CD4-positive, alpha-beta T cell treated with Interferon gamma for 1 hour (primary cell): ENCODE measurements around the gene KLK1.
"Not testable (repeated sequence)": the region's sequence is repeated elsewhere in the genome, so short reads cannot be mapped to it uniquely, and the experiment has no call there.

Experiments
- DNase-seq: peaks from one replicate; pipeline ENCODE4 v3.0.0-alpha.2; 2020

The KLK1 gene

GRCh38 chr19:50812474-50812873 is 11.1 kb downstream of the KLK1 start:
- no peak for DNase-seq

GRCh38 chr19:50811622-50812238 is 11.9 kb downstream of the KLK1 start:
- DNase-seq = not testable (repeated sequence)

DNA sequence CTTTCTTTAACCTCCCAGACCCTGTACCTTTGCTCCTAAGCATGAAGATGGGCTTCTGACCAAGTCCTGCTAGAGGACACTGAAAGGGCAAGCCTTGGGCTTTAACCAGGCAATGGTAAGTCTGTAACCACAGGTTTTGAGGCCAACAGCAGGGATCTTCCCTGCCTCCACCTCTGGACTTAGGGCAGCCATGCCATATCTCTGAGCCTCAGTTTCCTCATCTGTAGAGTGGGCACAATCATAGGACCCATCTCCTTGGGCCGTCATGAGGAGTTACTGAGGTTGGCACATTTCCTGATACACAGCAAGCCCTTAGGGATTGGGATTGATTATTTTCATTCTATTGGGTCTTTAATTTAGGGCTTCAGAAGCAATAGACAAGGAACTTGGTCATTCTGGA is 14.7 kb downstream of the KLK1 start:
- DNase-seq = no peak

DNA sequence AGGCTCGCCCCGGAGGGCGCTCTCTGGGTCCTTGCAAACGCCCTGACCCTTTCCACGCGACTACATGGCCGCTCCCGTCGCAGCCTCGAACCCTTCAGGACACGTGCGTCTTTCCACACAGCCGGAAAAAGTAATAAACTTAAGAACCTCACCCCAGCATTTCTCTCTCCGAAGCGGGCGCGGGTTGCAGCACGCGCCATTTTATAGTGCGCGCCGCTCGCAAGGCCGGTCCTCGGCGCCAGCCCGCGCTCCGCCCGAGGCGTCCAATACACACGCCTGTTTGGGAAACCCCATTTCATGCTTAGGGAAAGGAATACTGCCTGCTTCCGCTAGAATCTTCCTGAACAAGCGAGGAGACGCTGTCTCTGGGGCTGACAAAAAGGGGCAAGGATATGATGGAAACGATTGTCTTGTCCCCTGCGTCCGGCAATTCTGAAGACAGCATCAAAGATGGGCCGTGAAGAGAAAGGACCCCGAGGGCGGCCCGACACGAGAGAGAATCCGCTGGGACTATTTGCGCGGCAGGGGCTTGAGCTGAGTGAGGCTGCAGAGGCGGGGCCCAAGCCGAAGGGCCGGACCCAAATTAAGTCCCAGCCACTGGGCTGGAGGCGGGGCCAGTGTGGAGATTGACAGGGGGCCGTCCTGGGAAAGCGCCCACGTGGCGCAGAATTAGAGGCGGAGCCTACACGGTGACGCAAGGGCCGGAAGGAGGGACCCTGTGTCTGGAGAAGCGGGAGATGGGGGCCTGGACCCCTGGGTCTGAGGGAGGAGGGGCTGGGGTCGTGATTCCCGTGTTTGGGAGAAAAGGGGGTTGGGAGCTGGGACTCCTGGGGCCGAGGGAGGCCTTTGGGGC is 18.9 kb downstream of the KLK1 start:
- peak; percentile 99 for DNase-seq

DNA sequence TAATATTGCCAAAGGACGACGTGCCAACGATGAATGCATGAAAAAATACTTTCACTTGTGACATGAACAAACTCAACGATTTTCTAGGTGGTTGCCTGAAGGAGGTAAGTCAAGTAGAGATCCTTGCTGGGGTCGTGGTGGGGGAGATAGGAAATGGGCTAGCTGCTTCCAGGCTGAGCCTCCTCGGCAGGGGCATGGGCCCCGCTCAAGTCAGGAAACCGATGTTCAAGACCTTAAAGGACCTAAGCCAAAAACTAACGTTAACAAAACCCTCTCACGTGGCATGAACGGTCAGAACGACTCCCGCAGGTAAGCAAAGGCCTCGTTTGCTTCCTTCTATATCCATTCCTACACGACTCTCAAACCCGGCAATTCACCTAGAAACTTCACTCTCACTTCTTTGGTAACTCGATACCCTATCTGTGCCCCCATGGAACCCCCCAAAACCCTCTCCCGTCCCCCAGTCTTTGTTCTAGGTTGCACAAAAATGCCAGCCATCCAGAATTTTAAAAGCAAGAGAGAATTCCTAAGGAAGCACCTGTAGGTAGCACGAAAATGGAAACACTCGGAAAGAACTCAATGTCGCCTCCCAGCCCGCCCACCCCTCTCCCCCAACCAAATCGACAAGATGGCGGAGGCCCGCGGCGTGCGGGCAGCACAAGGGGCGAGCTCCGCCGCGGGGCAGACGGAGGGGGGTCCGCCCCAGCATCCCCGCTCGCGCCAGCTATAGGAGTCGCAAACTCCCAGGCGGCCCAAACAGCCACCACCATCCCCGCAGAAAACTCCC is 19.8 kb downstream of the KLK1 start:
- no peak for DNase-seq

DNA sequence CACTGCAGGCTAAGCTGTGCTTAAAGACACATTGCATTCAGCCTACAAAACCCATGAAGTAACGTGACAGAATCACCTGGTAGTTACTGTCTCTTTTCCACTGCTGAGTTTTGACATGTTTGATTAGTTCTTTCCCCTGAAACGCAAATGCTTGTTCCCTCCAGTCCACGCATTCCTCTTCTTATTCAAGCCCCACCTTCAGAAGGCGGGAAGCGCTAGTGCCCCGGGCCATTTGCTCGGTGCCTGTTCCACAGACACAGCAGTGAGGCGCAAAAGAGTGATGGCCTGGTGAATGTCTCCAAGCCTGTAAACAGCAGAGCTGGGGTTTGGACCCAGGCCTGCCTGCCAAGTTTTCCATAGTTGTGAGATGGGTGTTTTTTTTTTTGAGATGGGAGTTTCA is 22.5 kb downstream of the KLK1 start:
- no peak for DNase-seq

GRCh38 chr19:50799547-50799851 is 24.1 kb downstream of the KLK1 start:
- no peak for DNase-seq

- DNase-seq = no peak
These were observed 24.7 kb downstream of the KLK1 start for GRCh38 chr19:50798659-50799546.

DNA sequence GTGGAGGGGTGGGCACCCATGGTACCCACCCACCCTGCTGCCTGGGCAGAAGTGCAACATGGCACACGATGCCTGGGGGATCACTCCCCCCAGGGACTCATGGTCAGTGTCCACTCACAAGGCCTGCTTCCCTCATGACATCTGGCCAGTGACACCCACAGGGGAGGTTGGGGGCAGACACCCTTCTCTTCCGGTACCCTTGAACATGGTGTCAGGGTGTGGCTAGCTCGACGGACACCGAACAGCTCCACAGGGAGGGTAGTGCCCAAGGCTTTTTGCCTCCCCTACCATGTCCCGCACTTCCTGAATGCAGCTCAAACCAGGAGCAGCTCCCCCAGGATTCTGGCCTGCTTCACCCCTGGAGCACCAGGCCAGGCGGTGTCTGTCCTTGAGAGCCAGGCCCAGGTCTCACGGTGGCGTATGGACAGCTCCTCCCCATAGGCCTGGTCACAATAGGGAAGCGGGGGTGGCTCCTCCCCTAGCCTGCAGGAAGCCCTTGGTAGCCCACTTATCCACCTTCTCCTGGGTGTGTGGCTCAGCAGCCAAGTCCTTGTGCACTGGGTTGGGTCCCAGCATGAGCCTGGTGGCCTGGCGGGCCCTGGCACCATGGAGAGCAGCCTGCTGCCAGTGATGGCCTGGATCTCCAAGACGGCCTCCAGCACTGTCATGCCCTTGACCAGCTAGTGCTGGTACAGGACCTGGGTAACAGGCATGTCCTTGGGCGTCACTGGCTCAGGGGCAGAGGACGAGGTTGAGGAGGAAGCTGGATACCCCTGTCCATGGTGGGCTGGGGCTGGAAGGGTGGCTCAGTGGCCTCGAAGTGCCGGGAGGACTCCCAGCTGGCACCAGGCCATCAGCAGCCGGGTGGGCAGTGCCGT is 25.6 kb downstream of the KLK1 start:
- no peak for DNase-seq

GRCh38 chr19:50797429-50797780 is 26.2 kb downstream of the KLK1 start:
- no peak for DNase-seq

DNA sequence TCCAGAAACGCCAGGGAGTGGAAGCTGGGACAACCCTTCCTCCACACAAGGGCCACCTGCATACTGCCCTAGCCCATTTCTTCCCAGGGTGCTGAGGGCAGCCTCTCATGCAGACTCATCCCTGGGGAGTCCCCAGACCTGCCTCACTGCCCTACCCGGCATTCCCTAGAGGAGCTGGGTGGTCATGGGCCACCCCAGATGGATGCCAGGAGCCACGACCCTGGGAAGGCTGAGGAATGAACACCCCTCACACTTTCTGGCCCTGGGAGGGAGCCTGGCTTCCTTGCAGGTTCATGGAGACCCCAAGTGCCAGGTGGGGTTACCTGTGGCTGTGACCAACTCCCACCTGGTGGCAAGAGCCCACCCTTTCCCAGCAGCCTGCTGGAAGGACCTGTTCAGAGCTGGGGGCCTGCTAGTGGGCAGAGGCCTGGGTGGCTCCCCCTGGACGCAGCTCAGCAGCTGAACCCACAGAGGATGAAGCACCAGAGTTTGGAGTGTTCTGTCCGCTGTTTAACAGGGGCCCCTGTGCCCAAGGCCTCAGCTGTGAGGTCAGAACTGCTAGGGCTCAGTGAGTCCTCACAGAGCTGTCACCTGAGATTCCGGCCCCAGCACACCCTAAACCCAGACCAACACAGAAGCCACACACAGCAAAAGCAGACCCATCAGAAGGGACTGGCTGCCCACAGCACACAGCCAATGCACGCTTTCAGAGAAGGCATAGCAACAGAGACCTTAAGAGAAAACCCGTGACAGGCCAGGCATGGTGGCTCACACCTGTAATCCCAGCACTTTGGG is 26.8 kb downstream of the KLK1 start:
- no peak for DNase-seq

GRCh38 chr19:50796128-50796633 is 27.4 kb downstream of the KLK1 start:
- DNase-seq = no peak

DNA sequence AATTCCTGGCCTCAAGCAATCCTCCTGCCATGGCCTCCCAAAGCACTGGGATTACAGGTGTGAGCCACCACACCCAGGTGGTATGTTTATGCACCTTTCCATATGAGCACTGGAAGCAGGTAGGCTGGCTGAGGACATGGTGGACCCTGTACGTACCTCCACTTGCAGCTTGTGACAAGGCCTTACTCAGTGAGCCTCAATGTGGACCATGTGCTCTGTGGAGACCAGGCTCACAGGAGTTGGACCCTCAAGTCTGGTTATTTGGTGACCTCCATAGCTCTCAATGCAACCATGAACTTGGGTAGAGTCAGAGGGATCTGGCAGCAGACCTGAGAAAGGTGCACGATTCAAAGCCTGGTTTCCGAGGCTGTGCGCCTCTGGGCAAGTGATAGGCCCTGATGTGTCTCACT is 27.9 kb downstream of the KLK1 start:
- DNase-seq = no peak

GRCh38 chr19:50794876-50795663 is 28.5 kb downstream of the KLK1 start:
- DNase-seq = no peak

DNA sequence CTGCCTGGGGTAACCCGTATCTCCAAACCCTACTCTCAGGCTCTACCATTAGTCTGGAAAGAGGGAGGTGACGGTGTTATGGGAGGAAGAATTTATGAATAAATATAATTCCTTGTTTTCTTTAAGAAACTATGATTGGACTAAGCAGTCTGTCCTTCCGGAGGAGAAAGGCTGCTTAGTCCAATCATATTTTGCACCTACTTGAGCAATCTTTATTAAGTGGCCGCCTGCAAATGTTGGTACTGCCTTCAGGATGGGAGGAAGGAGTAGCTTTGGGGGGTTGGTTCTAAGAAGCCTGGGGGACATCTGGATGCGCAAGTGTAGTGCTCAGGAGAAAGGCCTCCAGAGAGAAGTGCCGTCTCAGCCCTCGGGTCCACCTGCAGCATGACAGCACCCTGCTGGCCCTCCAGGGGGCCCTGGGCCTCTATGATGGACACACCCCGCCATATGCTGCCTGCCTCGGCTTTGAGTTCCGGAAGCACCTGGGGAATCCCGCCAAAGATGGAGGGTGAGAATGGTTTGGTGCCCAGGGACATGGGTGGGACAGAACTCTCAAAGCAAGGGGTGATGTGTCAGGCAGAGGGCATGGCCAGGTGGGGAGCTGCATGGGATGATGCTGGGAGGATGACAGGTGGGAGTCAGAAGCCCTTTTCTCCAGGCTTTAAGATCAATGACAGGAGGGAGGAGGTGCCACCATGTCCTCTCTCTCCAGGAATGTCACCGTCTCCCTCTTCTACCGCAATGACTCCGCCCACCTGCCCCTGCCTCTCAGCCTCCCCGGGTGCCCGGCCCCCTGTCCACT is 29.3 kb downstream of the KLK1 start:
- DNase-seq = no peak

DNA sequence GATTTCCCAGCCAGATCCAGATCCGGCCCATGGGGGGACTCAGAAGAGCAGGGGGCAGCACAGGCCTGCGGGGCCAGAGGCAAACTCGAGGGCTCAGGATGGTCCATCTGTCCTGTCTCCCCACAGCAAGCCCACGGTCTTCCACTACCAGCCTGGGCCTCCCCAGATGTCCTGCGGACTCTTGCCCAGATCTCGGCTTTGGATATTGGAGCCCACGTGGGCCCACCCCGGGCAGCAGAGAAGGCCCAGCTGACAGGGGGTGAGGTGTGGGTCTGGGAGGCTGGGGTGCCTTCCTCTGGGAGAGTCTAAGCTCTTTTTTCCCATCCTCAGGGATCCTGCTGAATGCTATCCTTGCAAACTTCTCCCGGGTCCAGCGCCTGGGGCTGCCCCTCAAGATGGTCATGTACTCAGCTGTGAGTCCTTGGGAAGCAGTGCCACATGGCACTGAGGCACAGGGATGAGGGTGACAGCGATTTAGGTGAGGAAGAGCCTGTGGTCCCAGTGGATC is 30.0 kb downstream of the KLK1 start:
- DNase-seq = no peak

DNA sequence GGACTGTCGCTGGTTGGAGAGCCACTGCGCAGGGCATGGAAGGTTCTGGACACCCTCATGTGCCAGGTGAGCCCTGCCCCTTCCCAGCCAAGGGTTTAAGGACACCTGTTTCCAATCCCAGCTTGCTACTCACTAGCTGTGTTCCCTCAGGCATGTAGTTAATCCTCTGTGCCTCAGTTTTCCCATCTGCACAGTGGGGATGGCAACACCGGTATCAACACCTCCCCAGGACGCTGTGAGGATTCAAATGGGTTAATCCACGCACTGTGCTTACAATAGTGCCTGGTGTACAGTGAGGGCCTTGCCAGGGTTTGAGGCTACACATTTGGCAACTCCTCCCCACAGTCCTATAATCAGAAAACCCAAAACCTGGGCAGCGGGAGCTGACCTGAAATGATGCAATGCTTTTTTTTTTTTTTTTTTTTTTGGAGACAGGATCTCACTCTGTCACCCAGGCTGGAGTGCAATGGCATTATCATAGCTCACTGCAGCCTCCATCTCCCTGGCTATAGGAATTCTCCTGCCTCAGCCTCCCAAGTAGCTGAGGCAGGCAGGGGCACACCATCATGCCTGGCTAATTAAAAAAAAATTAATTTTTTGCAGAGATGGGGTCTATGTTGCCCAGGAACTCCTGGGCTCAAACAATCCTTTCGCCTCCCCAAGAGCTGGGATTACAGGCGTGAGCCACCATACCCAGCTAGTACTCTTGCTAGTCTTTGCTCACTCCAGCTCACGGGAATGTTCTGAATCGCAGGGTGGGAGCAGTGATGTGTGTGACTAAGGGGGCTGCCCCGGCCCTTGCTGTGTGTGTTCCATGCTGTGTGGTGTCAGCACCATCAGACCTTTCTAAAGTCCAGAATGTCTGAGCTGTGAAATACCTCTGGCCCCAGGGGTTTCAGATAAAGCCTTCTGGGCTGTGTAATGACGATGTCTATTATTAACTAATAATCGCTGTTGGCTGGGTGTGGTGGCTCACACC is 31.0 kb downstream of the KLK1 start:
- no peak for DNase-seq
